Cardiac fibroblast (primary cell): ENCODE measurements around the gene OSGEP.
A peak's percentile ranks its signal among the peaks of the same experiment; 100 is the strongest.

ENCODE experiments used
- DNase-seq, 2 donors: peaks; one replicate each; pipeline versions ENCODE4 v3.0.0 to v3.0.0-alpha.2; 2010; ENCODE audit warnings: low read depth in 2 of 2
- H3K4me3 ChIP-seq, 2 donors: replicated peaks in 1 of 2; 1 replicate in 1 of 2; 2 replicates in 1 of 2; pipeline ENCODE4 v1.5.1; 2011; ENCODE audit warnings: low read depth in 2 of 2, low read length in 2 of 2, mild to moderate bottlenecking in 2 of 2, moderate library complexity in 1 of 2
- CTCF ChIP-seq: IDR thresholded peaks from one replicate; pipeline ENCODE4 v1.5.1; 2011; ENCODE audit warnings: low read depth, mild to moderate bottlenecking, low read length, inconsistent platforms

Gene OSGEP

DNA sequence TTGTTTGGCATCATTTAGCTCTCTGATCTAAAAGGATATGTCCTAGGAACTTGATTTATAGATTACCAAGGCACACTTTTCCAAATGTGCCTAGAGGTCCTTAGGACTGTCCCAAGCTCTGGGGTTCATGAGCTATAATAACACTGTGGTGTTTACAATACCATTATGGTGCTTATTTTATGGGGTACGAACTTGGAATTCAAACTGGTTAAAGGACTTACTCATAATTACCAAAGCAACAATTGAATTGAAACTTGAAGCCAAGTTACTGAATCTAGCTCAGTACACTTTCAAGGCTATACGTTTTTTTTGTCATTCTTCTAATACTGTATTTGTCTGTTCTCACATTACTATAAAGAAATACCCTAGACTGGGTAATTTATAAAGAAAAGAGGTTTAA lies 31.7 kb downstream of the OSGEP start:
- TF ChIP-seq CTCF = no peak
- no peak for DNase-seq
- H3K4me3 ChIP-seq = no peak overlapping the region

GRCh38 chr14:20421267-20421666 lies 33.3 kb downstream of the OSGEP start:
- no peak for TF ChIP-seq CTCF
- no peak for DNase-seq
- no peak overlapping the region for H3K4me3 ChIP-seq

- H3K4me3 ChIP-seq = no peak overlapping the region
- TF ChIP-seq CTCF = no peak
- DNase-seq = no peak
Observed at GRCh38 chr14:20419419-20419818, 35.2 kb downstream of the OSGEP start.

GRCh38 chr14:20418501-20418909 lies 36.1 kb downstream of the OSGEP start:
- H3K4me3 ChIP-seq = no peak overlapping the region
- DNase-seq = no peak
- TF ChIP-seq CTCF = no peak

DNA sequence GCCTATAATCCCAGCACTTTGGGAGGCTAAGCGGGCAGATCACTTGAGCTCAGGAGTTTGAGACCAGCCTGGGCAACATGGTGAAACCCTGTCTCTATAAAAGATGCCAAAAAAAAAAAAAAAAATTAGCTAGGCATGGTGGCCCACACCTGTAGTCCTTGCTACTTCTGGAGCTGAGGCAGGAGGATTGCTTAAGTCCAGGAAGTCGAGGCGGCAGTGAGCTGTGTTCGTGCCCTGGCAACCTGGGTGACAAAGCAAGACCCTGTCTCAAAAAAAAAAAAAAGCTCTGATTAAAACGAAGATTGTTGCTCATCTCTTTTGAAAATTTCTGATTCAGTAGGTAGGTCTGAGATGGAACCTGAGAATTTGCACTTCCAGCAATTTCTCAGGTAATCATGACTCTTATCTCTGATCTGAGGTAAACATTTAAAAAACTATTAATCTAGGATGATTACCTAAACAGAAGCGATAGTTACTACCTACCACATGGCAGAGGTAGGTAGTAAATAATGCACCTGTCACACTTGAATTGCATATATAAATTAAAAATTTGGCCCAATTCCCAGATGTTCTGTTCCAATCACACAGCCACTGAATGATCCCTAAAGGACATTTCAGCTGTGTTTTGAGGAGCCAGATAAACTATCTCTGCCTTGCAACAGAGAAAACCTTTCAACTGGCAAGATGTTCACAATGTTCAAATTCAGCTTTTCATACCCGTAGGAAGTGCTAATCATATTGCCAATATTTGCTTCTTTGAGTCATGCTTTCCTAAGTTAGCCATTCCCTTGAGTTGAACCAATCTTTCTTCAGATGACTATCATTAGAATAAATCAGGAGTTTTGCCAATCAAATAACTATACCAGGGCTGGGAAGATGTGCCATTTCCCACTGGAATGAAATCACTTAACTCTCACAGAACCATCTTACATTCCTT lies 37.1 kb downstream of the OSGEP start:
- TF ChIP-seq CTCF = no peak
- no peak for DNase-seq
- H3K4me3 ChIP-seq = no peak overlapping the region

- TF ChIP-seq CTCF = no peak
- no peak for DNase-seq
- no peak overlapping the region for H3K4me3 ChIP-seq
Observed at GRCh38 chr14:20416223-20416622, 38.4 kb downstream of the OSGEP start.

DNA sequence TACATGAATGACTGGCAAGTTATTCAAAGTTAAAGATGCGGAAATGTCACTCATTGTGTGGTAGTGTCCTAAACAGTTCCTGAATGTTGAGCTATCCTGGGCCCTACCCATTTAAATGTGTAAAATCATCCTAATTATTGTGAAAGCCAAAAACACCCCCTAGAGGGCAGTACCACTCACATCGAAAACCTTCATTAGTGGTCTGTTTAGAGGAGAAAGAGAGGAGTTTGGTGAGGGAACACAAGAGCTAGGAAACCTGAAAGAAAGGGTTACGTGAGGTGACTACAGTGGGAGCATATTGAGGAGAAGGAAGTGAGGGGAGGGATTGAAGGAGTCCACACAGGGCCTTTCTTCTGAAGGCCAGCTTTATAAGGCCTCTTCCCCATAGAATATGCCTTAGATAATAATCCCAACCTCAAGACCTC lies 38.8 kb downstream of the OSGEP start:
- no peak overlapping the region for H3K4me3 ChIP-seq
- TF ChIP-seq CTCF = peak; percentile 64

More for the DNA sequence above, 38.8 kb downstream of the OSGEP start:
- peak; percentile 70 to 73 for DNase-seq
